C4-2B (cell line): ENCODE results near the gene NELFB.

Experiments used
- ZFX ChIP-seq: fragments of 450-650 bp; IDR thresholded peaks from 2 replicates; pipeline ENCODE4 v1.6.1; 2017
- TF ChIP-seq, protein P1 (sequence below): fragments of 450-650 bp; conservative IDR thresholded peaks from 2 replicates; pipeline ENCODE4 v1.5.1; 2017; ENCODE audit warnings: mild to moderate bottlenecking

- TF ChIP-seq, protein P1, sequence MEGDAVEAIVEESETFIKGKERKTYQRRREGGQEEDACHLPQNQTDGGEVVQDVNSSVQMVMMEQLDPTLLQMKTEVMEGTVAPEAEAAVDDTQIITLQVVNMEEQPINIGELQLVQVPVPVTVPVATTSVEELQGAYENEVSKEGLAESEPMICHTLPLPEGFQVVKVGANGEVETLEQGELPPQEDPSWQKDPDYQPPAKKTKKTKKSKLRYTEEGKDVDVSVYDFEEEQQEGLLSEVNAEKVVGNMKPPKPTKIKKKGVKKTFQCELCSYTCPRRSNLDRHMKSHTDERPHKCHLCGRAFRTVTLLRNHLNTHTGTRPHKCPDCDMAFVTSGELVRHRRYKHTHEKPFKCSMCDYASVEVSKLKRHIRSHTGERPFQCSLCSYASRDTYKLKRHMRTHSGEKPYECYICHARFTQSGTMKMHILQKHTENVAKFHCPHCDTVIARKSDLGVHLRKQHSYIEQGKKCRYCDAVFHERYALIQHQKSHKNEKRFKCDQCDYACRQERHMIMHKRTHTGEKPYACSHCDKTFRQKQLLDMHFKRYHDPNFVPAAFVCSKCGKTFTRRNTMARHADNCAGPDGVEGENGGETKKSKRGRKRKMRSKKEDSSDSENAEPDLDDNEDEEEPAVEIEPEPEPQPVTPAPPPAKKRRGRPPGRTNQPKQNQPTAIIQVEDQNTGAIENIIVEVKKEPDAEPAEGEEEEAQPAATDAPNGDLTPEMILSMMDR = no peak
- TF ChIP-seq ZFX = no peak
Measured at GRCh38 chr9:137243626-137244485, 11.3 kb upstream of the NELFB start.
